ENCODE data around the gene KLF6. TPM values are rescaled to one million over a fixed set of nuclear protein-coding genes. Genes with fewer than 3 reads are reported as not detected.

The KLF6 gene
- total and polyA plus RNA-seq, 9 of the 15 experiments (the other 6 are each of a cell fraction or from before 2014, with no cell fraction given): 3.2 to 23.9 (median 8.0) TPM

DNA sequence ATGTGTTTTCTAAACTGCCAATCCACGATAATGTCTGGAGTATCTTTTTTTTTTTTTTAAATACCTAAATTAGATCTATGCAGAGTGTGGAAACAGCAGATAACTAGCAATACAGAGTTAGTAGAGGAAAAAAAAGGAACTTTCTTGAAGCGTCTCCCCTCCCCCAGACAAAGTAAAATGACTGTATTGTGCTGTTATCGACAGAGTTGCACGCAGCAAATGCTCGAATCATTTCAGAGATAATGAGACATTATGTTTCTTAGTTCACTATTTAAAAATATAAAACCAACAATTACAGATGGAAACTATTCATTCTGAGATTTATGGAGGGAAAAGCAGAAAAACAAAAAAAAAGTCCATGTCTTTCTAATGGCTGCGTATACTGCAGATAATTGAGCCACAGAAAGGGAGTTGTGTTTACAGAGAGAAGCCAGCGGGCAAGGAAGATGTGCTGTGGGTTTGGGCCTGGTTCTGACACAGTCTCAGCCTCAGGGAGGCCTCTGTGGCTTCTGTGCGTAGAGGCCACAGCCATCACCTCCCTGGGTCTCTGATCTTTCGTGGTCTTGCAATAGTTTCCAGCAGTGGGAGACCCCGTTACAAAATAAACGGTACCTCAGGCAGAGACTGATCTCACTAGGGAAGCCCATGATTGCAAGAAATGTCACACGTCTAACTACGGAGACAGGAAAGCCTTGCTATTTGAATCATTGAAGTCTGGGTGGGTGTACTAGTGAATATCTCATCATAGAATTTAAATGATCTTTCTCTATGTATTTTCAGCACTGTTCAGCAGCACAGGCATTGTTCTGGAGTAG is 19.1 kb upstream of the KLF6 start (continued):
- TF ChIP-seq ARNT (IDR thresholded peaks at IDR 0.05): peak; percentile 67 to 71; a peak in 2 of 4 replicates
- TF ChIP-seq ETV5 (CRISPR knock-in tag; IDR thresholded peaks at IDR 0.05; ENCODE audit: low read depth): 0 out of 2 replicates have a peak, but pooled peaks have one; percentile 29
- TF ChIP-seq ZBTB17 (CRISPR knock-in tag; IDR thresholded peaks at IDR 0.05): 0 out of 2 replicates have a peak, but pooled peaks have one; percentile 39
- TF ChIP-seq POLR2AphosphoS5 (IDR thresholded peaks at IDR 0.05; ENCODE audit: control insufficient read depth, insufficient read depth, low read depth, low read length): peak; percentile 58; the same call in 1 of the 2 replicates
- no peak for TF ChIP-seq EWSR1 (IDR thresholded peaks at IDR 0.05; ENCODE audit: borderline replicate concordance, low read depth, partially characterized antibody)
- no peak for TF ChIP-seq ZBED1 (IDR thresholded peaks at IDR 0.05)
- 0 out of 2 replicates have a peak, but pooled peaks have one; percentile 7 for TF ChIP-seq BHLHE40 (IDR thresholded peaks at IDR 0.05; ENCODE audit: low read length)
- TF ChIP-seq CREB3L1 (IDR thresholded peaks at IDR 0.05; ENCODE audit: borderline replicate concordance, low read depth): no peak
- no peak for TF ChIP-seq ASH1L (IDR thresholded peaks at IDR 0.05; ENCODE audit: borderline replicate concordance, low read depth, partially characterized antibody)
- no peak for TF ChIP-seq CHD4 (IDR thresholded peaks at IDR 0.05; ENCODE audit: insufficient read depth, insufficient replicate concordance, low read depth, low read length, poor library complexity, severe bottlenecking)
- TF ChIP-seq MXI1 (IDR thresholded peaks at IDR 0.05; ENCODE audit: low read depth, low read length): no peak
- TF ChIP-seq, protein P1, sequence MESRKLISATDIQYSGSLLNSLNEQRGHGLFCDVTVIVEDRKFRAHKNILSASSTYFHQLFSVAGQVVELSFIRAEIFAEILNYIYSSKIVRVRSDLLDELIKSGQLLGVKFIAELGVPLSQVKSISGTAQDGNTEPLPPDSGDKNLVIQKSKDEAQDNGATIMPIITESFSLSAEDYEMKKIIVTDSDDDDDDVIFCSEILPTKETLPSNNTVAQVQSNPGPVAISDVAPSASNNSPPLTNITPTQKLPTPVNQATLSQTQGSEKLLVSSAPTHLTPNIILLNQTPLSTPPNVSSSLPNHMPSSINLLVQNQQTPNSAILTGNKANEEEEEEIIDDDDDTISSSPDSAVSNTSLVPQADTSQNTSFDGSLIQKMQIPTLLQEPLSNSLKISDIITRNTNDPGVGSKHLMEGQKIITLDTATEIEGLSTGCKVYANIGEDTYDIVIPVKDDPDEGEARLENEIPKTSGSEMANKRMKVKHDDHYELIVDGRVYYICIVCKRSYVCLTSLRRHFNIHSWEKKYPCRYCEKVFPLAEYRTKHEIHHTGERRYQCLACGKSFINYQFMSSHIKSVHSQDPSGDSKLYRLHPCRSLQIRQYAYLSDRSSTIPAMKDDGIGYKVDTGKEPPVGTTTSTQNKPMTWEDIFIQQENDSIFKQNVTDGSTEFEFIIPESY (CRISPR knock-in tag; IDR thresholded peaks at IDR 0.05): no peak

Data from K562 (cell line).